Measurements from ENCODE around the gene RNF115.
"Not testable (repeated sequence)": the region's sequence is repeated elsewhere in the genome, so short reads cannot be mapped to it uniquely, and the experiment has no call there.

DNA sequence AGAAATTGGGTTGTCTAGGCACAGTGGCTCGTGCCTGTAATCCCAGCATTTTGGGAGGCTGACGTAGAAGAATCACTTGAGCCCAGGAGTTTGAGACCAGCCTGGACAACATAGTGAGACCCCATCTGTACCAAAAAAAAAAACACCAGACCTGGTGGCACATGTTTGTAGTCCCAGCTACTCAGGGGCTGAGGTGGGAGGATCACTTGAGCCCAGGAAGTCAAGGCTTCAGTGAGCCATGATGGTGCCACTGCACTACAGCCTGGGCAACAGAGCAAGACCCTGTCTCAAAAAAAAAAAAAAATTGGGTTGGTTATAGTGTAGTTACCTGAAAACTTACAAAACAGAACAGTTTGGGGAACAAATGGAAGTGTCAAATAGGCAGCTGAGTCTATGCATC, 6.9 kb upstream of the RNF115 start:
- TF ChIP-seq RAD21 (IDR thresholded peaks at IDR 0.05; ENCODE audit: low read depth); SP1 (IDR thresholded peaks at IDR 0.05; ENCODE audit: low read depth); FOSL1 (IDR thresholded peaks at IDR 0.05; ENCODE audit: low read depth); EZH2 (IDR thresholded peaks at IDR 0.05); EGR1 (IDR thresholded peaks at IDR 0.05; ENCODE audit: low read depth): not testable (repeated sequence)
- TF ChIP-seq, protein P1, sequence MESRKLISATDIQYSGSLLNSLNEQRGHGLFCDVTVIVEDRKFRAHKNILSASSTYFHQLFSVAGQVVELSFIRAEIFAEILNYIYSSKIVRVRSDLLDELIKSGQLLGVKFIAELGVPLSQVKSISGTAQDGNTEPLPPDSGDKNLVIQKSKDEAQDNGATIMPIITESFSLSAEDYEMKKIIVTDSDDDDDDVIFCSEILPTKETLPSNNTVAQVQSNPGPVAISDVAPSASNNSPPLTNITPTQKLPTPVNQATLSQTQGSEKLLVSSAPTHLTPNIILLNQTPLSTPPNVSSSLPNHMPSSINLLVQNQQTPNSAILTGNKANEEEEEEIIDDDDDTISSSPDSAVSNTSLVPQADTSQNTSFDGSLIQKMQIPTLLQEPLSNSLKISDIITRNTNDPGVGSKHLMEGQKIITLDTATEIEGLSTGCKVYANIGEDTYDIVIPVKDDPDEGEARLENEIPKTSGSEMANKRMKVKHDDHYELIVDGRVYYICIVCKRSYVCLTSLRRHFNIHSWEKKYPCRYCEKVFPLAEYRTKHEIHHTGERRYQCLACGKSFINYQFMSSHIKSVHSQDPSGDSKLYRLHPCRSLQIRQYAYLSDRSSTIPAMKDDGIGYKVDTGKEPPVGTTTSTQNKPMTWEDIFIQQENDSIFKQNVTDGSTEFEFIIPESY (IDR thresholded peaks at IDR 0.05; ENCODE audit: extremely low read depth, insufficient replicate concordance, low read length): not testable (repeated sequence)
- TF ChIP-seq, protein P2, sequence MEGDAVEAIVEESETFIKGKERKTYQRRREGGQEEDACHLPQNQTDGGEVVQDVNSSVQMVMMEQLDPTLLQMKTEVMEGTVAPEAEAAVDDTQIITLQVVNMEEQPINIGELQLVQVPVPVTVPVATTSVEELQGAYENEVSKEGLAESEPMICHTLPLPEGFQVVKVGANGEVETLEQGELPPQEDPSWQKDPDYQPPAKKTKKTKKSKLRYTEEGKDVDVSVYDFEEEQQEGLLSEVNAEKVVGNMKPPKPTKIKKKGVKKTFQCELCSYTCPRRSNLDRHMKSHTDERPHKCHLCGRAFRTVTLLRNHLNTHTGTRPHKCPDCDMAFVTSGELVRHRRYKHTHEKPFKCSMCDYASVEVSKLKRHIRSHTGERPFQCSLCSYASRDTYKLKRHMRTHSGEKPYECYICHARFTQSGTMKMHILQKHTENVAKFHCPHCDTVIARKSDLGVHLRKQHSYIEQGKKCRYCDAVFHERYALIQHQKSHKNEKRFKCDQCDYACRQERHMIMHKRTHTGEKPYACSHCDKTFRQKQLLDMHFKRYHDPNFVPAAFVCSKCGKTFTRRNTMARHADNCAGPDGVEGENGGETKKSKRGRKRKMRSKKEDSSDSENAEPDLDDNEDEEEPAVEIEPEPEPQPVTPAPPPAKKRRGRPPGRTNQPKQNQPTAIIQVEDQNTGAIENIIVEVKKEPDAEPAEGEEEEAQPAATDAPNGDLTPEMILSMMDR (IDR thresholded peaks at IDR 0.05 in 2 of 3, conservative IDR thresholded peaks at IDR 0.05 in 1 of 3; ENCODE audit: borderline replicate concordance in 1 of 3, insufficient read depth in 1 of 3, low read depth in 2 of 3, low read length in 2 of 3): not testable (repeated sequence)
- TF ChIP-seq, protein P3, sequence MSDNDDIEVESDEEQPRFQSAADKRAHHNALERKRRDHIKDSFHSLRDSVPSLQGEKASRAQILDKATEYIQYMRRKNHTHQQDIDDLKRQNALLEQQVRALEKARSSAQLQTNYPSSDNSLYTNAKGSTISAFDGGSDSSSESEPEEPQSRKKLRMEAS (IDR thresholded peaks at IDR 0.05): not testable (repeated sequence)

Measured in HCT116 (cell line).